Measurements from ENCODE around the gene EGR4.

The EGR4 gene

GRCh38 chr2:73289304-73289703 is 4.0 kb downstream of the EGR4 start:
- DNase-seq, result no peak

GRCh38 chr2:73286134-73286655 is 7.2 kb downstream of the EGR4 start:
- no peak for DNase-seq

GRCh38 chr2:73285159-73285739 is 8.1 kb downstream of the EGR4 start:
- no peak for DNase-seq

GRCh38 chr2:73284296-73285158 is 8.8 kb downstream of the EGR4 start, which contains the start of gene FBXO41:
FBXO41 (minus strand) TSS chr2:73284478; CDS start chr2:73269630, 14,848 bp downstream.
- no peak for DNase-seq

- no peak for DNase-seq
Measured at GRCh38 chr2:73283545-73284295, 9.6 kb downstream of the EGR4 start.

GRCh38 chr2:73282924-73283544 is 10.3 kb downstream of the EGR4 start:
- DNase-seq, result no peak

- DNase-seq, result no peak
Measured at GRCh38 chr2:73281244-73281643, 12.1 kb downstream of the EGR4 start.

- DNase-seq, result no peak
Measured at GRCh38 chr2:73279852-73280251, 13.5 kb downstream of the EGR4 start.

- DNase-seq, result no peak
Measured at GRCh38 chr2:73272270-73272669, 21.1 kb downstream of the EGR4 start.

- DNase-seq, result no peak
Measured at GRCh38 chr2:73269686-73270465, 23.5 kb downstream of the EGR4 start.

- DNase-seq, result no peak
Measured at GRCh38 chr2:73268830-73269685, 24.3 kb downstream of the EGR4 start.

GRCh38 chr2:73268366-73268829 is 24.9 kb downstream of the EGR4 start:
- DNase-seq, result no peak

GRCh38 chr2:73267008-73267407 is 26.3 kb downstream of the EGR4 start:
- no peak for DNase-seq

GRCh38 chr2:73266061-73266901 is 27.1 kb downstream of the EGR4 start:
- DNase-seq, result no peak

- DNase-seq, result no peak
Measured at GRCh38 chr2:73265298-73266060, 27.9 kb downstream of the EGR4 start.

GRCh38 chr2:73264783-73265182 is 28.6 kb downstream of the EGR4 start:
- DNase-seq, result no peak

GRCh38 chr2:73264332-73264606 is 29.1 kb downstream of the EGR4 start:
- DNase-seq, result no peak

- no peak for DNase-seq
Measured at GRCh38 chr2:73263540-73264331, 29.6 kb downstream of the EGR4 start.
